Measurements from ENCODE around the gene C16orf78.

C16orf78 gene

DNA sequence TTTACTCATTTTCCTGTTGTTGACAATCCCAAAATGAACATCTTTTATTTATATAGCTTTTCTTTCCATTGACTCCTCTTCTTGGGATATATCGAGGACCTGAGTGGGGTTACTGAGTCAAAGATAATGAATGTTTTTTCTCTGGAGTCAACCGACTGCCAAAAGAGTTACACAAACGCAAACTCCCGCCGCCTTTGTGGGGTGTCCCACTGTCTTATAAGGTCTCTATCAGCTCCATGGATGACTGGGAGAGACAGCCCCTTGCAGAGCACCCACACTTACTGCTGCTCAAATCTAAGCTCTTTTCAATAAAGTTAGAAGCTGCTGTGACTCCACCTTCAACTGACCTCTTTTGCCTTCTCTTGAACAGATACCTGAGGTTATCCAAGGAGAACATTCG lies 25.2 kb downstream of the C16orf78 start:
- Mint-ChIP-seq H3K27me3 (peaks cover 14% of the 10 kb centered on the region), H3K4me1 (no peaks in the 10 kb centered on the region), H3K9me3 (no peaks in the 10 kb centered on the region), H3K27ac (no peak overlapping the region), H3K36me3 (ENCODE audit: low read depth) (no peaks in the 10 kb centered on the region), H3K4me3 (no peak overlapping the region)
- DNase-seq (no peak), ATAC-seq (no peak)

DNA sequence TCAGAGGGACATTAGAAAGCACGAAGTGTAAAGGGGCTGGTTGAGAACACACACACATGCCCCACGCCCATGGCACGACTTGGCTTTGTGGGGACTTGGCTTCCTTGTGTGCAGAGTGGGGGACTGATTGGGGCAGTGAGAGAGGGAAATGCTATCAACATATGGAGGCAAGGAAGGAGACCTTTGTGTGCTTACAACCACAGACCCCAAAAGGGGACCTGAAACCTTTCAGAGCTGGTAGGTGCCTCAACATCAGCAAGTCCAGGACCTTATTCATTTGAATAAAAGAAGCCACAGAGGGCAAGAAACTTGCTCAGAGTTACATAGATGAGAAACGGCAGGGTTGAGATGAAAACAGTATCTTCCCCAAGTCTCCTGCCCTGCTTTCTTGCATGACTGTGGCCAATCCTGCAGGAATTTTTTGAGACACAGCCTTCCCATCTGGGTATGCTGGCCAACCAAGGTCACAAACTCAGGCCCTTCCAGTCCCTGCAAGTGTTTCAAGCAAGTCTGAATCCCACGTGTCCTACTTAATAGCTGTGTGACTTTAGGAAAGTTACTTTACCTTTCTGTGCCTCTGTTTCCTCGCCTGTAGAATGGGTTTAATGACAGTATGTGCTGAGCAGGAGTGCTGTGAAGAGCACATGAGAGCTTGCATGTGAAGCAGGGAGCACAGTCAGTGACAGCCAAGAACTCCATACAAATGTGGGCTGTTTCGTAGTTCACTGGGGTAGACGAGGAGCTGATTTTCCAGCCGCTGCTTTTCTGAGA lies 26.2 kb downstream of the C16orf78 start:
- Mint-ChIP-seq H3K4me3 (no peak overlapping the region), H3K36me3 (ENCODE audit: low read depth) (no peaks in the 10 kb centered on the region), H3K4me1 (no peaks in the 10 kb centered on the region), H3K27ac (no peak overlapping the region), H3K27me3 (peaks cover 14% of the 10 kb centered on the region), H3K9me3 (no peaks in the 10 kb centered on the region)
- DNase-seq (no peak), ATAC-seq (no peak)

DNA sequence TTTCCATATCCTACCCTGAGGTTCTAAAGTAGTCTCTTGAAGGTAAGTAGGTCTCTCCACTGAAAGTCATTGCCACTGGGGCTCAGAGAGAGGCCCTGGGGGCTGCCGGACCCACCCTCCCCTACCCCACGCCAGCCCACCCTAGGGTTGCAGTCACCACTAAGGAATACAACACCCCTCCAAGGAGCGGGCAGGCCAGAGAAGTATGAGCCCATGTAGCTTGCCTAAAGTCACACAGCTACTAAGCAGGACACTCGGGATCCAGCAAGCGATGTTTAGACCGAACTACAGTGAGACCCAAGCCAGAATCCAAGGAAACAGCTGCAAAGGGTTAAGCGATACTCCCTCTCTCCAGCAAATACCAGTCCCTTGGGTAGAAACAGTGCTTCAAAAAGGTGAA lies 27.0 kb downstream of the C16orf78 start:
- no peak for DNase-seq
- Mint-ChIP-seq H3K4me1 (no peaks in the 10 kb centered on the region), H3K36me3 (ENCODE audit: low read depth) (no peaks in the 10 kb centered on the region), H3K27ac (no peak overlapping the region), H3K27me3 (peaks cover 13% of the 10 kb centered on the region), H3K4me3 (no peak overlapping the region), H3K9me3 (no peaks in the 10 kb centered on the region)
- no peak for ATAC-seq

DNA sequence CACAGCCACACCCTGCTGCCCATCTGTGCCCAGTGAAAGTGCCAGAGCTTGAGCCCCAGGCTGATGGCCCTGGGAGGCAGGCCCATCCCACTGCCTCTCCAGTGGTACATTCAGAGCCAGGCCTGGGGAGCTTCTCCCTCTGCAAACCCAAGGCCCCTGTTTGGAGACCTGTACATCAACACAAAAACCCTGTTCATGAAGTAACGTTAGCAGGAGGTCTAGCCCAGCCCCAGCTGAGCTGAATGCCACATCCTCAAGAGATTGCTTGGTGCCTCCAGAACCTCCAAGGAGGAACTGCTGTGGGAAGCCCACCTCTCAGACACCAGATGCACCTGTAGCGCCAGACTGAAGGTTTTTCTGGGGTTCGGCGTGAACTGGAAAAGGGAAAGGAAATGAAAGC lies 31.5 kb downstream of the C16orf78 start:
- no peak for ATAC-seq
- H3K36me3 Mint-ChIP-seq (ENCODE audit: low read depth), result no peaks in the 10 kb centered on the region

GRCh38 chr16:49405530-49405929 lies 31.9 kb downstream of the C16orf78 start:
- Mint-ChIP-seq H3K4me3 (no peak overlapping the region), H3K27ac (no peak overlapping the region), H3K36me3 (ENCODE audit: low read depth) (no peaks in the 10 kb centered on the region), H3K9me3 (no peaks in the 10 kb centered on the region), H3K4me1 (peaks cover 2% of the 10 kb centered on the region), H3K27me3 (no peaks in the 10 kb centered on the region)
- no peak for DNase-seq
- no peak for ATAC-seq

More for the DNA sequence above, 31.5 kb downstream of the C16orf78 start:
- Mint-ChIP-seq H3K9me3 (no peaks in the 10 kb centered on the region), H3K4me1 (peaks cover 2% of the 10 kb centered on the region), H3K27me3 (no peaks in the 10 kb centered on the region), H3K27ac (no peak overlapping the region), H3K4me3 (no peak overlapping the region)
- DNase-seq, result no peak

GRCh38 chr16:49407873-49408550 lies 34.4 kb downstream of the C16orf78 start:
- Mint-ChIP-seq H3K4me1 (peaks cover 2% of the 10 kb centered on the region), H3K4me3 (no peak overlapping the region), H3K36me3 (ENCODE audit: low read depth) (no peaks in the 10 kb centered on the region), H3K9me3 (no peaks in the 10 kb centered on the region), H3K27ac (no peak overlapping the region), H3K27me3 (no peaks in the 10 kb centered on the region)
- ATAC-seq, result peak; percentile 78
- peak; percentile 76 for DNase-seq

DNA sequence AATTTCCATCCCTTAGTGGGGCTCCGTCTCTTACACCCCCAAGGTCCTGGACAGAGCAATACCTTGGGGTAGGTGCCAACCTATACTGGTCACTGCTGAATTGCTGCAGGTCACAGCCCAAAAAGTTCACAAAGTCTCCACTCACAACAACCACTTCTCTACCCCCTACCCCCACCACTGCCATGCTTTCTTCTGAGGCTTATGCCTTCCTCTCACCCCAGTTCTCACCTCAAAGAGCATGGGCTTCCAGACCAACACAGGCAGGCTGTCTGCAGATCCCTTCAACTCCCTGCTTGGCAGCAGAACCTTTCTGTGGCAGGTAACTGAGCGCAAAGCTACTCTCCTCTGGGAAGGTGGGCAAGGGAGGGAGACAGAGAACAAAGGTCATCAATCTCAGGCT lies 35.5 kb downstream of the C16orf78 start:
- H3K27ac Mint-ChIP-seq, result no peak overlapping the region

DNA sequence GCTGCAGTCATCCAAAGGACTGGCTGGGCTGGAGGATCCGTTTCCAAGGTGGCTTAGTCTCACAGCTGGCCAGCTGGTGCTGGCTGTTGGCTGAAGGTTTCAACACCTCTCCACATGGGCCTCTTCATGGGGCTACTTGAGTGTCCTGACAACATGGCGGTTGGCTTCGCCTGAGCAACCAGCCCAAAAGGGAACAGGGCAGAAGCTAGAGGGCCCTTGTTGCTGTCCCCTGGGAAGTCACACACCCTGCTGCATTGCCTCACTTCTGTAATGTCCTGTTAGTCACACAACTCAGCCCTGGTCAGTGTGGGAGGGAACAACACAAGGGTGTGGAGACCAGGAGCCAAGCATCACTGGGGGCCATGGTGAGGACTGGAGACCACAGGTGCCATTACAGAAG lies 36.6 kb downstream of the C16orf78 start:
- Mint-ChIP-seq H3K9me3 (no peaks in the 10 kb centered on the region), H3K36me3 (ENCODE audit: low read depth) (no peaks in the 10 kb centered on the region), H3K4me3 (no peak overlapping the region), H3K27me3 (no peaks in the 10 kb centered on the region), H3K27ac (no peak overlapping the region), H3K4me1 (peaks cover 2% of the 10 kb centered on the region)
- ATAC-seq, result no peak
- no peak for DNase-seq

More for the DNA sequence above, 35.5 kb downstream of the C16orf78 start:
- Mint-ChIP-seq H3K4me3 (no peak overlapping the region), H3K36me3 (ENCODE audit: low read depth) (no peaks in the 10 kb centered on the region), H3K4me1 (peaks cover 2% of the 10 kb centered on the region), H3K9me3 (no peaks in the 10 kb centered on the region), H3K27me3 (no peaks in the 10 kb centered on the region)
- ATAC-seq (no peak), DNase-seq (no peak)

DNA sequence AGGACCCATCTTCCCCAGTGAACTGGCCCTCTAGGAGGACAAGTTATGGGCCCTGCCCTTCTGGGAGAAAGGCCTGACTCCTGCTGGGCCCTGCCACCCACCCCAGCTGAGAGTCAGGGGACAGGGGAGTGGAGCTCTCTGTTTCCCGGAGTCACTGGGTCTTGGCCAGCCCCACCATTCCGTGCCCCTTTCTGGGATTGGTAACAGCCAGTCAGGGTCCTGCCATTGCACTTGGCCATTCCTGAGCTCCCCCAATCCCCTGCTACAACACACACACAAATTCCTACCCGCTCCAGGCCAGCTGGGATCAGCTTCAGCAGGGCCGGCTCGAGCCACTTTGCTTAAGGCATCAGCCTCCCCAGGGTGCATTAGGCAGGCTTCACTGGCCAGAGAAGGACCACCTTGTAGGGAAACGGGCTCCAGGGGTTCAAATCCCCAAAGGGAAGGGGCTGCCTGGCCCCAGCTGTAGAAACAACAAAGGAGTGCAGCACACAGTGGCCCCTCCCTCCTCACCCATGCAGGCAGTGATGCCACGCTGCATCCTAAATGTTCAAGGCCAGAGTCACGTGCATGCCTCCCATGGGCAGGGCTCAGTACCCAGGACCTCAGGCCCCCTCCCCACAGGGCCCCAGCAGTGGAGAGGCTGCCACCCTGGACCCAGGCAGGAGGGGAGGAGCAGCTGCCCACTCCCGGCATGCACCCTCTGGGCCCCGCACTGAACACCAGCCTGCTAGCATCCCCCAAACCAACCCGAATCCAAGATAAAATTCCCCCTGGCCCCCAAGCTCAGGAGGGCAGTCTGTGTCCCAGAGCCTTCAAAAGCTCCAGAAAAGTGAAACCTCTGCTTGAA lies 37.7 kb downstream of the C16orf78 start:
- H3K4me1 Mint-ChIP-seq, result peaks cover 2% of the 10 kb centered on the region

GRCh38 chr16:49414671-49415070 lies 41.1 kb downstream of the C16orf78 start:
- Mint-ChIP-seq H3K4me1 (no peaks in the 10 kb centered on the region), H3K36me3 (ENCODE audit: low read depth) (no peaks in the 10 kb centered on the region), H3K27me3 (no peaks in the 10 kb centered on the region), H3K9me3 (no peaks in the 10 kb centered on the region), H3K27ac (no peak overlapping the region), H3K4me3 (no peak overlapping the region)
- ATAC-seq (no peak), DNase-seq (no peak)

More for the DNA sequence above, 37.7 kb downstream of the C16orf78 start:
- ATAC-seq (no peak), DNase-seq (no peak)
- Mint-ChIP-seq H3K9me3 (no peaks in the 10 kb centered on the region), H3K27me3 (no peaks in the 10 kb centered on the region), H3K27ac (no peak overlapping the region), H3K36me3 (ENCODE audit: low read depth) (no peaks in the 10 kb centered on the region), H3K4me3 (no peak overlapping the region)

- DNase-seq, result no peak
- Mint-ChIP-seq H3K27ac (no peak overlapping the region), H3K4me3 (no peak overlapping the region)
Observed at GRCh38 chr16:49415083-49415482, 41.5 kb downstream of the C16orf78 start.

GRCh38 chr16:49416001-49416675 lies 42.5 kb downstream of the C16orf78 start:
- no peak overlapping the region for H3K4me3 Mint-ChIP-seq
- no peaks in the 10 kb centered on the region for H3K4me1 Mint-ChIP-seq
- no peaks in the 10 kb centered on the region for H3K9me3 Mint-ChIP-seq
- H3K27me3 Mint-ChIP-seq, result no peaks in the 10 kb centered on the region
- no peak overlapping the region for H3K27ac Mint-ChIP-seq
- H3K36me3 Mint-ChIP-seq (ENCODE audit: low read depth), result no peaks in the 10 kb centered on the region
- DNase-seq (no peak), ATAC-seq (no peak)

More at GRCh38 chr16:49415083-49415482, 41.5 kb downstream of the C16orf78 start:
- no peak for ATAC-seq
- H3K4me1 Mint-ChIP-seq, result no peaks in the 10 kb centered on the region
- H3K9me3 Mint-ChIP-seq, result no peaks in the 10 kb centered on the region
- no peaks in the 10 kb centered on the region for H3K36me3 Mint-ChIP-seq (ENCODE audit: low read depth)
- H3K27me3 Mint-ChIP-seq, result no peaks in the 10 kb centered on the region

DNA sequence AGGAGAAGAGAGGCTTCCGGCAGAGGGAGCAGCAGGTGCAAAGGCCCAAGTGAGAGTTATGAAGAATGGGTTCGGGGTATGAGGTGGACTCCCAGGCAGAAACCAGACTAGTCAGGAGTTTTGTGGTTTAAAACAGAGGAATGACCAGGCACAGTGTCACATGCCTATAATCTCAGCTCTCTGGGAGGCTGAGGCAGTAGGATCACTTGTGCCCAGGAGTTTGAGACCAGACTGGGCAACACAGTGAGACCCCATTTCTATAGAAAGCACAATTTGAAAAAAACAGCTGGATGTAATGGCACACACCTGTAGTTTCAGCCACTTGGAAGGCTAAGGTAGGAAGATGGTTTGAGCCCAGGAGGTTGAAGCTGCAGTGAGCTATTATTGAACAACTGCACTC lies 43.8 kb downstream of the C16orf78 start:
- H3K4me1 Mint-ChIP-seq, result no peaks in the 10 kb centered on the region
- no peak for ATAC-seq
- H3K27ac Mint-ChIP-seq, result no peak overlapping the region
- no peaks in the 10 kb centered on the region for H3K9me3 Mint-ChIP-seq
- H3K27me3 Mint-ChIP-seq, result no peaks in the 10 kb centered on the region
- no peak for DNase-seq
- H3K36me3 Mint-ChIP-seq (ENCODE audit: low read depth), result no peaks in the 10 kb centered on the region
- H3K4me3 Mint-ChIP-seq, result no peak overlapping the region

GRCh38 chr16:49419006-49419405 lies 45.4 kb downstream of the C16orf78 start:
- no peak for DNase-seq
- no peak for ATAC-seq
- Mint-ChIP-seq H3K27ac (no peak overlapping the region), H3K27me3 (no peaks in the 10 kb centered on the region), H3K4me3 (no peak overlapping the region), H3K4me1 (no peaks in the 10 kb centered on the region), H3K9me3 (no peaks in the 10 kb centered on the region), H3K36me3 (ENCODE audit: low read depth) (no peaks in the 10 kb centered on the region)
